ENCODE measurements around the gene OPCML. TPM values are rescaled to one million over a fixed set of nuclear protein-coding genes. Genes with fewer than 3 reads are reported as not detected.

OPCML gene
- total RNA-seq, 2 donors from 2014 or later: under 0.01 TPM; not detected in 1

DNA sequence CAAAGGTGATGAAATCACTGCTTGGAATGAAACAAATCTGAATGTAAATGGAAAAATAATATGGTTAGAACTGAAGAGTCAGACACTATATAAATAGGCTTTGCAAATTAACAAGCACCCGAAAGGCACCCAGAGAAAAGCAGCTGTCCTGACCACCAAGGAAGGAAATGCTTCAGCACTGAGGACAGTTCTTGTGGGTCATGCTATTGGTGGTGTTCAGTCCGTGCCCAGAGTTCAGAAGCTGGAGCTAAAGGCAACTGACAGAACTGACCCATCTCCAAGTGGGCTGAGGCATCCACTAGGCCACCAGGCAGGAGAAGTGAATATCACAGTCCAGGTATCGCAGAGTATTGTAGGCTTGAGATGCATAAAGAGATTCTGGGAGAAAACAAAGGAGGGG, 208.9 kb downstream of the OPCML start:
- DNase-seq (no peak), ATAC-seq (no peak)
- 58 to 61% methylated on average over 3 of the region's 3 CpGs for WGBS, 2 donors
- H3K9me3 ChIP-seq: no peaks in the 10 kb centered on the region
- H3K36me3 ChIP-seq (replicated peaks in 1 of 2; ENCODE audit: insufficient read depth in 1 of 2, low read depth in 2 of 2): no peaks in the 10 kb centered on the region
- TF ChIP-seq, protein P1, sequence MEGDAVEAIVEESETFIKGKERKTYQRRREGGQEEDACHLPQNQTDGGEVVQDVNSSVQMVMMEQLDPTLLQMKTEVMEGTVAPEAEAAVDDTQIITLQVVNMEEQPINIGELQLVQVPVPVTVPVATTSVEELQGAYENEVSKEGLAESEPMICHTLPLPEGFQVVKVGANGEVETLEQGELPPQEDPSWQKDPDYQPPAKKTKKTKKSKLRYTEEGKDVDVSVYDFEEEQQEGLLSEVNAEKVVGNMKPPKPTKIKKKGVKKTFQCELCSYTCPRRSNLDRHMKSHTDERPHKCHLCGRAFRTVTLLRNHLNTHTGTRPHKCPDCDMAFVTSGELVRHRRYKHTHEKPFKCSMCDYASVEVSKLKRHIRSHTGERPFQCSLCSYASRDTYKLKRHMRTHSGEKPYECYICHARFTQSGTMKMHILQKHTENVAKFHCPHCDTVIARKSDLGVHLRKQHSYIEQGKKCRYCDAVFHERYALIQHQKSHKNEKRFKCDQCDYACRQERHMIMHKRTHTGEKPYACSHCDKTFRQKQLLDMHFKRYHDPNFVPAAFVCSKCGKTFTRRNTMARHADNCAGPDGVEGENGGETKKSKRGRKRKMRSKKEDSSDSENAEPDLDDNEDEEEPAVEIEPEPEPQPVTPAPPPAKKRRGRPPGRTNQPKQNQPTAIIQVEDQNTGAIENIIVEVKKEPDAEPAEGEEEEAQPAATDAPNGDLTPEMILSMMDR (IDR thresholded peaks at IDR 0.05): no peak
- no peak for TF ChIP-seq POLR2A (IDR thresholded peaks at IDR 0.05)
- no peaks in the 10 kb centered on the region for H3K4me1 ChIP-seq
- intact Hi-C loops (cut with DNase I): no loop called here
- no peak overlapping the region for H3K4me3 ChIP-seq
- no peak overlapping the region for H3K27ac ChIP-seq
- H3K27me3 ChIP-seq: no peaks in the 10 kb centered on the region

GRCh38 chr11:133318221-133318620, 214.1 kb downstream of the OPCML start:
- no peak for TF ChIP-seq POLR2A (IDR thresholded peaks at IDR 0.05)
- TF ChIP-seq, protein P1 (IDR thresholded peaks at IDR 0.05): no peak
- H3K27me3 ChIP-seq: no peaks in the 10 kb centered on the region
- intact Hi-C loops (cut with DNase I): no loop called here
- no peak overlapping the region for H3K4me3 ChIP-seq
- no peak for ATAC-seq
- no peaks in the 10 kb centered on the region for H3K36me3 ChIP-seq (replicated peaks in 1 of 2; ENCODE audit: insufficient read depth in 1 of 2, low read depth in 2 of 2)
- DNase-seq: no peak
- no peak overlapping the region for H3K27ac ChIP-seq
- 28 to 42% methylated on average over 5 of the region's 5 CpGs for WGBS, 2 donors
- no peaks in the 10 kb centered on the region for H3K9me3 ChIP-seq
- no peaks in the 10 kb centered on the region for H3K4me1 ChIP-seq

GRCh38 chr11:133311230-133311629, 221.1 kb downstream of the OPCML start:
- no peak for DNase-seq
- ATAC-seq: no peak
- Histone ChIP-seq H3K27me3 (no peaks in the 10 kb centered on the region), H3K36me3 (replicated peaks in 1 of 2; ENCODE audit: insufficient read depth in 1 of 2, low read depth in 2 of 2) (no peaks in the 10 kb centered on the region), H3K4me1 (no peaks in the 10 kb centered on the region), H3K9me3 (no peaks in the 10 kb centered on the region), H3K27ac (no peak overlapping the region), H3K4me3 (no peak overlapping the region)
- WGBS, 2 donors: 60 to 64% methylated on average over 1 of the region's 1 CpG
- TF ChIP-seq, protein P1 (IDR thresholded peaks at IDR 0.05): no peak
- TF ChIP-seq POLR2A (IDR thresholded peaks at IDR 0.05): no peak
- intact Hi-C loops (cut with DNase I): no loop called here

GRCh38 chr11:133306019-133306418, 226.3 kb downstream of the OPCML start:
- Histone ChIP-seq H3K9me3 (no peaks in the 10 kb centered on the region), H3K27me3 (no peaks in the 10 kb centered on the region), H3K36me3 (replicated peaks in 1 of 2; ENCODE audit: insufficient read depth in 1 of 2, low read depth in 2 of 2) (no peaks in the 10 kb centered on the region), H3K27ac (no peak overlapping the region), H3K4me1 (no peaks in the 10 kb centered on the region), H3K4me3 (no peak overlapping the region)
- TF ChIP-seq POLR2A (IDR thresholded peaks at IDR 0.05): no peak
- TF ChIP-seq, protein P1 (IDR thresholded peaks at IDR 0.05): no peak
- 20% methylated on average over 2 of the region's 2 CpGs for WGBS, 2 donors
- ATAC-seq (no peak), DNase-seq (no peak)
- intact Hi-C loops (cut with DNase I): loop anchor here (5.0 kb wide), 1 partner anchor 301 kb away; no protein-coding TSS in a partner anchor

DNA sequence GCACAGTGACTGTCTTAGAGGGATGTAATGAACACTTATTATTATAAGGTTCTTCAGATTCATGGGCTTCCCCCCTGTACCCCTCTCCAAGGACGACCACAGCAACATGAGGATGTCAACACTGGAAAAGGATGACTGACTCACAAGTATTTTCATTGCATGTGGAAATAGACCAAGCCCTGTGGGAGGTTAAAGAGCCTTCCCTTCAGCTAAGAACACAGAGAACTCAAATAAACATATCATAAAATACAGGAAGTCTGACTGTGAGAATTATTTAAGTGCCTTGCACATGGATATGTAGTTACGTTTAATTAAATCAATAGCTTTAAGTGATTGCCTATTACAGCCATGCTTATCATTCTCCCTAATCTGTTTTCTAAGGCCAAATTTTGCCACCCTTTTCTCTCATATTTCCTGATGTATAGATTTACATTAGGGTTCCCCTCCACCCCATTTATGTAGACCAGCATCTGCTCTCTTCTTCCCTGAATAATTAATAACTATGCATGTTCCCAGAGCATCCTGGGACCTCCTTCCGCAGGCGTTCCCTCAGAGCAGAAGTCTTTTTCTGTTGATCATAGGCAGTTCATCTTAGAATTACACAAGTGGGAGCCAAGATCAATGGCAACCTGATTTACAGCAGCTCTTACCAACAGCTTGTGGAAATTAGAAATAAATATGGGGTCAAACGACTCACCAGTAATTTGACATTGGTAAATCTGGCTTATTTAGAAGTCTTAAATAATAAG, 226.9 kb downstream of the OPCML start:
- intact Hi-C loops (cut with DNase I): loop anchor here (5.0 kb wide), 1 partner anchor 302 kb away; no protein-coding TSS in a partner anchor
- WGBS, 2 donors: 44 to 56% methylated on average over 5 of the region's 5 CpGs

More for the DNA sequence above, 226.9 kb downstream of the OPCML start:
- Histone ChIP-seq H3K4me3 (no peak overlapping the region), H3K4me1 (no peaks in the 10 kb centered on the region), H3K9me3 (no peaks in the 10 kb centered on the region), H3K36me3 (replicated peaks in 1 of 2; ENCODE audit: insufficient read depth in 1 of 2, low read depth in 2 of 2) (no peaks in the 10 kb centered on the region), H3K27ac (no peak overlapping the region), H3K27me3 (no peaks in the 10 kb centered on the region)
- no peak for DNase-seq
- no peak for TF ChIP-seq POLR2A (IDR thresholded peaks at IDR 0.05)
- TF ChIP-seq, protein P1 (IDR thresholded peaks at IDR 0.05): no peak
- no peak for ATAC-seq
